GM19099 (cell line): ENCODE data around the gene AVPR1A.

ENCODE experiments used
- POLR2A ChIP-seq: IDR thresholded peaks from 3 replicates; pipeline ENCODE4 v1.6.1; 2011; ENCODE audit warnings: low read depth; ENCODE audit not compliant: insufficient read length; ENCODE audit errors: extremely low read depth

The AVPR1A gene

GRCh38 chr12:63129927-63130326 is 21.1 kb downstream of the AVPR1A start:
- TF ChIP-seq POLR2A: no peak

- TF ChIP-seq POLR2A: no peak
These were observed 26.2 kb downstream of the AVPR1A start for GRCh38 chr12:63124778-63125177.

- TF ChIP-seq POLR2A: no peak
These were observed 47.4 kb downstream of the AVPR1A start for GRCh38 chr12:63103494-63104131.

- no peak for TF ChIP-seq POLR2A
These were observed 49.1 kb downstream of the AVPR1A start for GRCh38 chr12:63101920-63102319.

GRCh38 chr12:63098851-63099250 is 52.1 kb downstream of the AVPR1A start:
- no peak for TF ChIP-seq POLR2A

- no peak for TF ChIP-seq POLR2A
These were observed 55.5 kb downstream of the AVPR1A start for GRCh38 chr12:63095369-63095980.

- TF ChIP-seq POLR2A: no peak
These were observed 57.3 kb downstream of the AVPR1A start for GRCh38 chr12:63093711-63094110.

GRCh38 chr12:63093084-63093483 is 57.9 kb downstream of the AVPR1A start:
- TF ChIP-seq POLR2A: no peak
